Inferior parietal cortex (tissue), 1 donor: ENCODE results near the gene MIOX.
A peak's percentile ranks its signal among the peaks of the same experiment; 100 is the strongest.
"Not testable (repeated sequence)": the region's sequence is repeated elsewhere in the genome, so short reads cannot be mapped to it uniquely, and the experiment has no call there.

Source experiments
- DNase-seq: peaks from one replicate; pipeline ENCODE4 v3.0.0-alpha.2; 2016; ENCODE audit errors: extremely low spot score

Gene MIOX

DNA sequence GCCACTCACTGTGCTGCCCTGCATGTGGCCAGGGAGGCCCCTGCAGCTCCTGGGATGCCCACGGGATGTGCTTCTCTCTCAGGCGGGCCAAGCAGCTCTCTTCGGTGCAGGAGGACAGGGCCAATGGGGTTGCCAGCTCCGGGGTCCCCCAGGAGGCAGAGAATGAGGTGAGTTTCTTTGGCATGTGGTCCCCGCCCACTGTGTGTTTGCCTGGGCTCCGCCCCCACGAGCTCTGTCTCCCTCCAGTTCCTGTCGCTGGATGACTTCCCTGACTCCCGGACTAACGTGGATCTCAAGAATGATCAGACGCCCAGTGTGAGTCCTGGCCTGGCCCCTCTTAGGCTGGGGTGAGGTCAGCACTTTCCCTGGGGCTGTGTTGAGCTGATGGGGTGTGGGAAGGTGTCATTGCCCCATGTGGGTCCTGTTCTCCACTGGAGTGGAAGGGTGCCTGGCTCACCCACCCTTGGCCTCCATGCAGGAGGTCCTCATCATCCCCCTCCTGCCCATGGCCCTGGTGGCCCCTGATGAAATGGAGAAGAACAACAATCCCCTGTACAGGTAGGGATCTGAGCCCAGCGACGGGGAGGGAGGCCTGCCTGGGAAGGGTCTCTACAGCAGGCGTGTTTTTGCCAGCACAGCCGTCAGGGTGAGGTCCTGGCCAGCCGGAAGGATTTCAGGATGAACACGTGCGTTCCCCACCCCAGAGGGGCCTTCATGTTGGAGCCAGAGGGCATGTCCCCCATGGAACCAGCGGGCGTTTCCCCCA lies 31.0 kb downstream of the MIOX start:
- DNase-seq = no peak

DNA sequence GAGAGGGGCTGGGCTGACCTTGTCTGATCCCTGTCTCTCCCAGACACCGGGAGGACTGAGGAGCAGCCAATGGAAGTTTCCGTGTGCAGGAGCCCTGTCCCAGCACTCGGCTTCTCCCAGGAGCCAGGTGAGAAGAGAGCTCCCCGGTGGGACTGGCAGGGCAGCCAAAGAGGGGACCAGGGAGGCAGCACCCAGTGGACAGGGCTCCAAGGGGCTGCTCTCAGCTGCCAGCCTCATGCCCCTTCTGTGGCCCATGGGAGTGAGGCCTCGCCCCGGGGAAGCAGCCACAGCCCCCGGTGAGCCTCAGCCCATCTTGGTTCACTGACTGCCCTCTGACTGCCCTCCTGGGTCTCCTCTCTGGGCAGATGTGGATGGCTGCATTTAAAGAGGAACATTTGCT lies 31.9 kb downstream of the MIOX start:
- no peak for DNase-seq

- no peak for DNase-seq
These were observed 32.5 kb downstream of the MIOX start for GRCh38 chr22:50519151-50519550.

- DNase-seq = not testable (repeated sequence)
These were observed 33.5 kb downstream of the MIOX start for GRCh38 chr22:50520184-50520583.

- DNase-seq = no peak
These were observed 34.3 kb downstream of the MIOX start for GRCh38 chr22:50520826-50521453.

DNA sequence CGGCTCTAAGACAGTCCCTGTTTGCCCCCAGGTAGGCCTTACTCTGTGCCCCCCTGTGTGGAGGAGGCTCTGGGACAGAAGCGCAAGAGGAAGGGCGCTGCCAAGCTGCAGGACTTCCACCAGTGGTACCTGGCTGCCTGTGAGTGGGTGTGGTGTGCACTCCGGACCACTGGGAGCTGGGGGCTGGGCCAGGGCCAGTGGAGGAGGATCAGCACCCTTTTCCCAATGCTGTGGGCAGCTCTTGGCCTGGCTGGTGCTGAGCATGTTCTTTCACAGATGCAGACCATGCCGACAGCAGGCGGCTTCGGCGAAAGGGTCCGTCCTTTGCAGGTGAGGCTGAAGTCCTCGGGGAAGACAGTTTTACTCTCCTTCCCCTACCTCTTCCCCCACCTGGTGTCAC lies 35.1 kb downstream of the MIOX start:
- DNase-seq = no peak

GRCh38 chr22:50522208-50522805 lies 35.6 kb downstream of the MIOX start:
- no peak for DNase-seq

- no peak for DNase-seq
These were observed 36.3 kb downstream of the MIOX start for GRCh38 chr22:50522806-50523438.

DNA sequence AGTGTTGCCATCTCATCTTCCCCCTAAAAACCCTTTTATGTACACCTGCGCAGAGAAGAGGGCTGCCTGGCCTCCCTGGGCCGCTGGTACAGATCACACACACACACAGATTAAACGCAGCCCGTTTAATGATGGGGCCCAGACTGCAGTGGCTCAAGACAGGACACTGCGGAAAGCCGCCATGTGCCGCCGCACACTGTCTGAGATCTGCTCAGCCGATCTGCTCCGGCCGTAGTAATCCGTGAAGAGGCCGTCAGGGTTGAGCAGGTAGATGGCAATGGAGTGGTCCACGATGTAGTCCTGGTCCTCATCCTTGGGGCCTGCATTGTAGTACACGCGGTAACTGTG lies 36.8 kb downstream of the MIOX start:
- no peak for DNase-seq

DNA sequence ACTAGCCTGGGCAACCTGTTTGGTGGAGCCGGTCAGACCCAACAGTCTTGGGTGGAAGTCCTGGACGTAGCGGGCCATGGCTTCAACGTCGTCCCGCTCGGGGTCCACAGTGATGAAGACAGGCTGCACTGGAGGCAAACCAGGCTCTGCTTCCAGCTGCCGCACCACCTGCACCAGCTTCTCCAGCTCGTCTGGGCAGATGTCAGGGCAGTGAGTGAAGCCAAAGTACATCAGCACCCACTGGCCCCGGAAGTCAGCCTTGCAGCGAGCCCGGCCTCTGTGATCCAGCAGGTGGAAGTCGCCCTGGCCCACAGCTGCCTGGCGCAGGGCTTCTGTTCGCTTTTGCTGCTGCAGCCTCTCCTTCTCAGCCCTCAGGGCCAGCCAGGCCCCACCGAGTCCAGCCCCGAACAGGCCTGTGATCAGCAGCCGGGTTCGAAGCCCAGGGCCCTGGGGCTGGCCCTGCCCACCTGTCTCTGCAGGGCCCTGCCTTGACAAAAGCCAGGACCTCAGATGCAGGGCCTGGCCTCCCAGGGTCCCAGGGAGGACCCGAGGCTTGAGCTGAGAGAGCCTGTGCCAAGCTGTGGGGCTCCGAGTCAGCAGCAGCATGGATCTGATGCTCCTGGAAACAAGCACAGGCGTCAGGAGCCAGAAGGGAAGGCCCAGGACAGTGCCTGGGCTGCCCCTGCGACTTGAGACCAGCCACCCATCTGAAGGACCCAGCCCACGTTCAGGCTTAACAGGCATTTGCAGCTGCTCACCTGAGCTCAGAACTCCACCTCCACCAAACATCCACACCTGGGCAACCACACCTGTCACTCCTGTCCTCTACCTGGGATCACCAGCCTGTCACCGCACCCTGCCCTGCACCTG lies 37.4 kb downstream of the MIOX start:
- DNase-seq = no peak

DNA sequence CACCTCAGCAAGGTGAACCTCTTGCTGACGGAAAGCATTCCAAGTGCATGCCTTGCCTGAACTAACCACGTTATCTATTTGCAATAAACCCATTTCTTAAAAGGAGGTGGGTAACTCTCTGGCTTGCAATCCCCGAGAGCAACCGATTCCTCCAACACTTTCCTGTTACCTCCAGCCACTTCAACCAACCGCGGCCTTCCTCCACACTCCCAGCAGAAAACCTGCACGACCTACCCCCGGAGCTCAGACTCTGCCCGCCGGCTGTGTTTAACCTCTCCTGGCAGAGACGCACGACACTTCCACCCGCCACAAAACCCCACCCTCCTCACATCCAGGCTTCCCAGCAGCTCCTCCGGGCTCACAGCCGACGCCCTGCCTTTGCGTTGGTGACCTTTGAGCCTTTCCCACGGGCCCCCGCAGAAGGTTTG lies 38.0 kb downstream of the MIOX start:
- DNase-seq = no peak

DNA sequence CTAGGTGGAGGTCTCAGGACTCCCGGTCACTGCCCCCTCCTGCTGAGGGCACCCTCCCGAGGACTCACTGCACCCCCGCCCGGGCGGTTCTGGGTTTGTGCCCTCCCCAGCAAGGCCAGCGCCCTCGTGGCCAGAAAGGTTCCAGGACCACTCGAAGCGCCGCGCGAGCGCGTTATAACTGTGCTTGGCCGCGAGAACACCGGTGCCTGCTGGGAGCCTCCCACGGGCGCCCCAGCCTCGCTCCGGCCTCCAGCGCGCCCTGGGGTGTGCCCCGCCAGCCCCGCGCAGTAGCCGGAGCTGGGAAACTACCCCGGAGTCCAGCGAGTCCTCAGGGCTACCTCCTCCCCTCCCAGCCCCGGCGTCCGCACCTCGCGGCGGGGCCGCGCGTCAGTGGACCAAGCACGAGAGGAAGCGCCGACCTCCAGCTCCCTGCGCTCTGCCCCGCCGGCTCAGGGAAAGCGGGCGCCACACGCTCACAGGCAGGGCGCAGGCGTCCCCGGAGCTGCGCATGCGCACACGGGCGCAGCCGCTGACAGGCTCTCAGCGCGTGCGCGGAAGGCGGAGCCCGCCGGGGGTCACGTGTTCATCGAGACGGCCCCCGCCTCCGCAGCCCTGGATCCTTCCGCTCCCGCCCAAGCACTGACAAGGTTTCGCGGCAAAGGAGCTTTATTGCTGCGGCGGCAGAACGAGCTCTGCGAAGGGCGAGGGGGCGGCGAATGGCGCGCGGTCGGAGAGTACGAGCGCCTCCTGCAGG lies 38.6 kb downstream of the MIOX start, which contains the start of gene SCO2:
TSS of gene SCO2 (minus strand) at position 495 of the 754 bp plus-strand sequence. CDS start 1,187 bp downstream, outside the sequence.
- DNase-seq = peak; percentile 97

- no peak for DNase-seq
These were observed 39.1 kb downstream of the MIOX start for GRCh38 chr22:50525858-50526107.

DNA sequence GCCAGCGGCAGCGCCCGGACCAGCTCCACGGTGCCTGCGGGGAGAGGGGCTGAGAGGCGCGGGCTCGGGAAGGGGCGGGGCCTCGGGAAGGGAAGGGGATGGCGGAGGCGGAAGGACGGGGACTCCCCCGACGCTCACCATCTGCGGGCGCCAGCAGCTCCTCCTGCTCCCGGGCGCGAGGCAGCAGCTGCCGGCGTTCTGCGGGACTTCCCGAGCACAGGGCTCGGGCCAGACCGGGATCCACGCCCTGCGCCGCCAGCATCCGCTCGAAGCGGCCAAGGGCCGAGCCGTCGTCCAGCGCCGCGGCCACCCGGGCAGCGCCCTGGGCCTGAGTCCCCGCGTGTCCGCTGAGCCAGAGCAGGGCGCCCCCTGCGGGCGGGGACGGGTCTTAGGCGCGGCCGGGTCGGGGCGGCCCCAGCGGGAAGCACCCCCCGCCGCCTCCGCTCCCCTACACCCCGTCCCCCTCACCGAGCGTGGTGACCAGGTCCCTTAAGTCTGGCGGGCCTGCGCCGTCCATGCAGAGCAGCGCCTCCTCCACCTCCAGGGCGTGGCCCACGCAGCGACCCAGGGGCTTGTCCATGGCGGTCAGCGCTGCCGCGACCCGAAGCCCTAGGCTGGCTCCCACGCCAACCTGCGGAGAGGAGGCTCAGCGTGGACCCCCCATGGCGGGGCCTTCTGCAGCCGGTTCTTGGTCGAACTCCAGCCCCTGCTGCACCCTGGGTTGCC lies 39.6 kb downstream of the MIOX start:
- DNase-seq = peak; percentile 36

DNA sequence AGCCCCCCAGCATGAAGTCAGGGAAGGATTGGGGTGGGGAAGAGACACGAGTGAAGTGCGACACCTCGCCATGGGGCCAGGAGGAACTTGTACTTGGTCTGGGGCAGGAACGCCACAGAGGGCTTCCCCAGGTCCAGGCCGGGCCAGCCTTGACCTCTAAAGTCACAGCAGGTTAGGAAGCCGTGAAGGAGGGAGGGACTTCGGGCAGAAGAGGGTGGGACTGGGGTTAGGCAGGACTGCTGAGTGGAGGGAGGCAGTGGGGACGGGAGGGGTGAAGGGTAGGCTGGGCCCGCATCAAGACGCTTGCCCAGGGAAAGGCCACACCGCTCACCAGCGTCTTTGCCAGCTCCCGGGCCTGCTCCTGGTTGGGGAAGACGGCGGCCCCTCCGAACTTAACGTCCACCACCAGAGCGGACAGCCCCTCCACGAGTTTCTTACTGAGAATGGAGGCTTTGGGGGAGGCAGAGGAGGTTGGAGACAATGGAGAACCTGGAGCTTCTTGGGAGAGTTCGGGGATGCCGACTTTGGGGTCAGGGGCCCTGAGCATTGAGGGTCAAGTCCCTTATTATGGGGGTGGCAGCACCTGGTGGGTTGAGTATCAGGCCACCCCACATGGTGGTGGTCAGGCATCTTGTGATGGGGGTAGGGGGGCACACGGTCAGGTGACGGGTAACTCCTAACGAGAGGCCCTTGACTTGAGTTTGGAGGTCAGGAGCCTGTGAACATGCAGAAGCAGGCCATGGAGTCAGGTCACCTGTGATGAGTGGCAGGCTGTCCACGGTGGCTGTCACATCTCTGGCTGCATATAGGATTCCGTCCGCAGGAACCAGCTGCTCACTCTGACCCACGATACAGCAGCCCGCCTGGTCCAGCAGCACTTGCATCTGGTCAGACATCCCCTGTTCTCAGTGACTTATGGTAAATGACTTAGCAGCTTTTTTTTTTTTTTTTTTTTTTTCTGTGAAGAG lies 40.5 kb downstream of the MIOX start:
- DNase-seq = no peak

DNA sequence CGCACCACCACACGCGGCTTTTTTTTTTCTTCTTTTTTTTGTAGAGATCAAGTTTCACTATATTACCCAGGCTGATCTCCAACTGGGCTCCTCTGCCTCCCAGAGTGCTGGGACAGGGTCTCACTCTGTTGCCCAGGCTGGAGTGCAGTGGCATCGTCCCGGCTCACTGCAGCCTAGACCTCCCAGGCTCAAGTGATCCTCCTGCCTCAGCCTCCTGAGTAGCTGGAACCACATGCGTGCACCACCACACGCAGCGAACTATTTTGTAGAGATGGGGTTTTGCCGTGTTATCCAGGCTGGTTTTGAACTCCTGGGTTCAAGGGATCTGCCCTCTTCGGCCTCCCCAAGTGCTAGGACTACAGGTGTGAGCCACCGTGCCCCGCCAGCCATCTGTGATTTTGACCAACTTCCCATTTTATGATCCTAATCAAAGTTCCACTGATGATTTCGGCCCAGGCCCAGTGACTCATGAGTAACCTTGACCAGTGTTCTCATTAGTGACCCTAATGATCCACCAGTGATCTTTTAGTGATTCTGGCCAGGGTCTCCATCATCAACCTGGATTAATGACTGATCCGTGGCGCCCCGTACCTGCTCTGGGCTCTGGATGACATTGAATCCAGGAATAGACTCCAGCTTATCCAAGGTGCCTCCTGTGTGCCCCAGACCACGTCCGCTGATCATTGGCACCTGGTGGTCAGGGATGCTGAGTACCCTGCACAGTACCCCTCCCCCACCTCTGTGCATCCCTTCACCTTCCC lies 41.4 kb downstream of the MIOX start:
- DNase-seq = no peak

- no peak for DNase-seq
These were observed 42.2 kb downstream of the MIOX start for GRCh38 chr22:50528682-50529415.

DNA sequence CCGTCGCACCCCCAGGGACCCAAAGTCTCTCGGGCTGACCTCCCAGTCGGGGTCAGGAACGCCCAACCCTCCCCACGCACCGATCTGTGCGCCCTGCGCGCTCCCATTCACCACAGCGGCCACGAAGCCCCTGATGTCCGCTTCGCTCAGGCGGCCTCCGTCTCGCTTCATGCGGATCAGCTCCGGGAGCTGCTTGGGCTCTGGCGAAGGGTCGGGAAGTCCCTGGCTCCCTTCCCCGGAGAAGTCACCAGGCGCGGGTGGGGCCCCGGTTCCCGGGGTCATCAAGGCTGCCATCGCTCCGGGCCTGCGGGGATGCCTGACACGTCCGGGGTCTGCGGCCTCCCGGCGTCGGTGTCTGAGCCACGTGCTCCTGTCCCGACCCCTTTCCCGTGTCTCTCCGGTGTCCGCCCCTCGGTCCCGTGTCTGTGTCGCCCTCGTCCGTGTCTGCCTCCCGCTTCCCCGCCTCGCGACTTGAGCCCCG lies 42.8 kb downstream of the MIOX start:
- no peak for DNase-seq
